Measurements from ENCODE around the gene BTBD19. TPM values are rescaled to one million over a fixed set of nuclear protein-coding genes. Genes with fewer than 3 reads are reported as not detected.
A peak's percentile ranks its signal among the peaks of the same experiment; 100 is the strongest.

The BTBD19 gene
- total RNA-seq, 1 experiment from 2014 or later: 0.75 TPM

DNA sequence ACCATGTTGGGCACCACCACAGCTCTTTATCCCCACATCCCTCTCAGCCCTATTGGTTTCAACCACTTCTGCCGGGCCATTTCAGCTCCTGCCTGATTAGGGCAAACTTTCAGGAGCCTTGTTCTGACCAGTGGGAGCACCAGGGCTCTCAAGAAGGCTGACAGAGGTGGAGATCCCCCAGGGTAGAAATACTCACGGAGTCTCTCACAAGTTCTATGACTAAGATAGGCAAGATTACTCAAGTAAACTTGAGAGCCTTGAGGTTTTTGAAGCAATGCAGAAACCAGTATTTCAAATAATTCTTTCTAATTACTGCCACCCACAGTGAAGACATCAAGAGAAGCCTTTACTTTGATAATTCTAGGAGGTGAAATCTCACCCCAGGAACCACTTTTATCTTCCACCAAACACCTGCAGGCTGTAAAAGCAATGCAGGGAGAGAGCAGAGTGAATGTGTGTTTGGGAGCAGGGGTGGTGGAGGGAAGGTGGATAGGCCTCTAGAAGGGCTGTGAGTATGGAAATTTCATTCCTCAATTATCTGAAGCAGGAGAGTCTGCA is 41.3 kb downstream of the BTBD19 start:
- no peaks in the 10 kb centered on the region for H3K4me1 ChIP-seq (ENCODE audit: low read length)
- H3K36me3 ChIP-seq (ENCODE audit: insufficient read depth, low read length): no peaks in the 10 kb centered on the region
- no peak for DNase-seq
- no peak overlapping the region for H3K4me3 ChIP-seq (ENCODE audit: low read length)
- no peaks in the 10 kb centered on the region for H3K27me3 ChIP-seq (ENCODE audit: low read length)
- no peak overlapping the region for H3K27ac ChIP-seq (ENCODE audit: low read length)
- no peaks in the 10 kb centered on the region for H3K9me3 ChIP-seq (ENCODE audit: low read length)
- no peaks in the 10 kb centered on the region for H3K9me2 ChIP-seq (replicated peaks; ENCODE audit: insufficient read depth, low read length)
- H4K20me1 ChIP-seq (ENCODE audit: insufficient read depth, low read depth, low read length): no peaks in the 10 kb centered on the region
- no peak overlapping the region for H3K9ac ChIP-seq (ENCODE audit: low read length)
- H3K79me2 ChIP-seq (ENCODE audit: low read length): no peaks in the 10 kb centered on the region
- no peak overlapping the region for H2AFZ ChIP-seq (ENCODE audit: low read length)
- H3K4me2 ChIP-seq (ENCODE audit: low read depth, low read length, poor library complexity, severe bottlenecking): no peak overlapping the region

DNA sequence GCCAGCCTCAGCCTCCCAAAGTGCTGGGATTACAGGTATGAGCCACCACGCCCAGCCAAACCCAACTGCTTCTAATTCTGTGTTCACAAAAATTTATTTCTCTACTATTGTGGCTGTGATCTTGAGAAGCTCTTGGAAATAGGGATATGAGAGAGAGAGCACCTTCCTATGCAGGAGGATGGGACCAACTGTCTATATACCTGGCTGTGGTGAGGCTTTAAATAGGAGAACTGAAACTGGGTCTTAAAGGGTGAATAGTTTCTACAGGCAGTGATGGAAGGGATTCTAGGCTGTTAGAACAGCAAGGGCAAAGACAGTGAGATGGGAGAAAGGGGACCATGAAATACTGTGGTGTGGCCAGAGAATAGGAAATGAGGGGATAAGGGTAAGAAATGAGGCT is 43.0 kb downstream of the BTBD19 start:
- no peaks in the 10 kb centered on the region for H3K9me2 ChIP-seq (replicated peaks; ENCODE audit: insufficient read depth, low read length)
- no peaks in the 10 kb centered on the region for H3K36me3 ChIP-seq (ENCODE audit: insufficient read depth, low read length)
- no peak overlapping the region for H3K9ac ChIP-seq (ENCODE audit: low read length)
- H3K4me2 ChIP-seq (ENCODE audit: low read depth, low read length, poor library complexity, severe bottlenecking): no peak overlapping the region
- no peak overlapping the region for H3K4me3 ChIP-seq (ENCODE audit: low read length)
- H3K79me2 ChIP-seq (ENCODE audit: low read length): no peaks in the 10 kb centered on the region
- no peak for DNase-seq
- H3K4me1 ChIP-seq (ENCODE audit: low read length): no peaks in the 10 kb centered on the region
- H3K27ac ChIP-seq (ENCODE audit: low read length): no peak overlapping the region
- no peaks in the 10 kb centered on the region for H4K20me1 ChIP-seq (ENCODE audit: insufficient read depth, low read depth, low read length)
- no peaks in the 10 kb centered on the region for H3K27me3 ChIP-seq (ENCODE audit: low read length)
- H2AFZ ChIP-seq (ENCODE audit: low read length): no peak overlapping the region
- H3K9me3 ChIP-seq (ENCODE audit: low read length): no peaks in the 10 kb centered on the region

DNA sequence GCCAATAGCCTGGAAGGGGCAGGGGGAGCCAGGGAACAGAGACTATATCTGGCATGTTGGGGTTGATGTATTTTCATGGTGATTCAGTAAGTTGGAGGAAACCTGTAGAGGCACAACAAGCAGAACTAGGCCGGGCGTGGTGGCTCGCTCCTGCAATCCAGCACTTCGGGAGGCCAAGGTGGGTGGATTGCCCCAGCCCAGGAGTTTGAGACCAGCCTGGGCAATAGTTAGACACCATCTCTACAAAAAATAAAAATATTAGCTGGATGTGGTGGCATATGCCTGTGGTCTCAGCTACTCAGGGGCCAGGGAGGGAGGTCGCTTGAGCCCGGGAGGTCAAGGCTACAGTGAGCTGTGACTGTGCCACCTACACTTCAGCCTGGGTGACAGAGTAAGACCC is 44.9 kb downstream of the BTBD19 start:
- Histone ChIP-seq H3K36me3 (ENCODE audit: insufficient read depth, low read length) (no peaks in the 10 kb centered on the region), H3K27me3 (ENCODE audit: low read length) (no peaks in the 10 kb centered on the region), H4K20me1 (ENCODE audit: insufficient read depth, low read depth, low read length) (no peaks in the 10 kb centered on the region), H3K79me2 (ENCODE audit: low read length) (no peaks in the 10 kb centered on the region), H3K27ac (ENCODE audit: low read length) (no peak overlapping the region), H3K4me2 (ENCODE audit: low read depth, low read length, poor library complexity, severe bottlenecking) (no peak overlapping the region), H3K9me2 (replicated peaks; ENCODE audit: insufficient read depth, low read length) (no peaks in the 10 kb centered on the region), H3K9ac (ENCODE audit: low read length) (no peak overlapping the region), H2AFZ (ENCODE audit: low read length) (no peak overlapping the region), H3K9me3 (ENCODE audit: low read length) (no peaks in the 10 kb centered on the region), H3K4me1 (ENCODE audit: low read length) (no peaks in the 10 kb centered on the region), H3K4me3 (ENCODE audit: low read length) (no peak overlapping the region)
- DNase-seq: no peak

DNA sequence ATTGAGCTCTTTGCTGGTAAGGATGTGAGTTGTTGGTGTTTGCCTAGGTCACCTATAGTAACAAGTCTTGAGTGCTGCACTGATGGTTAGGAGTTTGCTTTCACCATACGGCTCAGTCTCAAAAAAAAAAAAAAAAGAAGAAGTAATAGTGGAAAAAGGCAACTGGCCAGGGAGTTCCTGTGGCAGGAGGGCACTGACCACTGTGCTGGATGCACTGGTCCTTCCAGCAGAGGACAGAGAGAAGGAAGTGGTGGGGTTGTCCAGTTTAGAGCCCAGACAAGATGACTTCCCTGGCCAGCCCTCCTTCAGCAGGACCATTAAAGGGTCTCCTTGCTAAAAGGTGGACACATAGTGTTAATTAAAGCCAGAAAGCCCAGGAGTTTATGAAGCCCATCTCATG is 46.6 kb downstream of the BTBD19 start:
- H3K4me1 ChIP-seq (ENCODE audit: low read length): peaks cover under 1% of the 10 kb centered on the region
- H3K4me3 ChIP-seq (ENCODE audit: low read length): no peak overlapping the region
- no peaks in the 10 kb centered on the region for H3K79me2 ChIP-seq (ENCODE audit: low read length)
- H4K20me1 ChIP-seq (ENCODE audit: insufficient read depth, low read depth, low read length): no peaks in the 10 kb centered on the region
- no peak overlapping the region for H3K9ac ChIP-seq (ENCODE audit: low read length)
- H3K4me2 ChIP-seq (ENCODE audit: low read depth, low read length, poor library complexity, severe bottlenecking): no peak overlapping the region
- no peaks in the 10 kb centered on the region for H3K9me3 ChIP-seq (ENCODE audit: low read length)
- H3K36me3 ChIP-seq (ENCODE audit: insufficient read depth, low read length): no peaks in the 10 kb centered on the region
- no peaks in the 10 kb centered on the region for H3K27me3 ChIP-seq (ENCODE audit: low read length)
- H2AFZ ChIP-seq (ENCODE audit: low read length): no peak overlapping the region
- H3K27ac ChIP-seq (ENCODE audit: low read length): no peak overlapping the region
- no peaks in the 10 kb centered on the region for H3K9me2 ChIP-seq (replicated peaks; ENCODE audit: insufficient read depth, low read length)
- DNase-seq: no peak

DNA sequence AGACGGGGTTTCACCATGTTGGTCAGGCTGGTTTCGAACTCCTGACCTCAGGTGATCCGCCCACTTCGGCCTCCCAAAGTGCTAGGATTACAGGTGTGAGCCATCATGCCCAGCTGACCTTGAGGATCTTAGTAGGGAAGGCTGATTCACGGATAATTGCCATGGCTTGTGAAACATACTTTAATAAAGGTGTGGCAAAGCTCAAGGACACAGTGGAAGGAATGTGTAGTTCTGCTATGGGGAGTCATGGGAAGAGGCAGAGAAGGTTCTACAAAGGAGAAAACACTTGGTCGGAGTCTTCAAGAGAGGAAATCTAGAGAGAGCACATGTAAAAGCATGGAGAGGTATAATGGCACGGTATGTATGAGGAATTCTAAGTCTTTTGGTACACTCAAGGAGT is 47.4 kb downstream of the BTBD19 start:
- no peak overlapping the region for H3K4me2 ChIP-seq (ENCODE audit: low read depth, low read length, poor library complexity, severe bottlenecking)
- no peaks in the 10 kb centered on the region for H3K79me2 ChIP-seq (ENCODE audit: low read length)
- no peak for DNase-seq
- no peak overlapping the region for H3K9ac ChIP-seq (ENCODE audit: low read length)
- no peaks in the 10 kb centered on the region for H3K9me2 ChIP-seq (replicated peaks; ENCODE audit: insufficient read depth, low read length)
- no peaks in the 10 kb centered on the region for H3K36me3 ChIP-seq (ENCODE audit: insufficient read depth, low read length)
- H3K27ac ChIP-seq (ENCODE audit: low read length): no peak overlapping the region
- H2AFZ ChIP-seq (ENCODE audit: low read length): no peak overlapping the region
- H3K4me3 ChIP-seq (ENCODE audit: low read length): no peak overlapping the region
- no peaks in the 10 kb centered on the region for H3K9me3 ChIP-seq (ENCODE audit: low read length)
- H4K20me1 ChIP-seq (ENCODE audit: insufficient read depth, low read depth, low read length): no peaks in the 10 kb centered on the region
- H3K27me3 ChIP-seq (ENCODE audit: low read length): no peaks in the 10 kb centered on the region
- peaks cover 8% of the 10 kb centered on the region for H3K4me1 ChIP-seq (ENCODE audit: low read length)

DNA sequence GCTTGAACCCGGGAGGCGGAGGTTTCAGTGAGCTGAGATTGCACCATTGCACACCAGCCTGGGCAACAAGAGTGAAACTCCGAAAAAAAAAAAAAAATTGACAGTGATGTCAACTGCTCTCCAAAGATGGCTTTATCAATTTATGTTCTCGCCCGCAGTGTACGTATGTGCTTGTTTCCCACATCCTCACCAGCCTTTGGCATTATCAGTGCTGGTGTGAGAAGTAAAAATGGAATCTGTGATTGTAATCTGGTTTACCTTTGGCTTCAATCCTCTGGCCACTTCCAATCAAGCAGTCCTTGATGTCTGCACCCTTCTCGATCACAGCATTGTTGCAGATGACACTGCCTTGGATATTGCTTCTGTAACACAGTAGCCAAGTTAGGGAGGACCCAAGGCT is 49.1 kb downstream of the BTBD19 start:
- no peak overlapping the region for H2AFZ ChIP-seq (ENCODE audit: low read length)
- no peaks in the 10 kb centered on the region for H3K27me3 ChIP-seq (ENCODE audit: low read length)
- H4K20me1 ChIP-seq (ENCODE audit: insufficient read depth, low read depth, low read length): no peaks in the 10 kb centered on the region
- H3K36me3 ChIP-seq (ENCODE audit: insufficient read depth, low read length): no peaks in the 10 kb centered on the region
- H3K79me2 ChIP-seq (ENCODE audit: low read length): no peaks in the 10 kb centered on the region
- peaks cover 16% of the 10 kb centered on the region for H3K4me1 ChIP-seq (ENCODE audit: low read length)
- no peaks in the 10 kb centered on the region for H3K9me3 ChIP-seq (ENCODE audit: low read length)
- no peak overlapping the region for H3K27ac ChIP-seq (ENCODE audit: low read length)
- no peak overlapping the region for H3K4me2 ChIP-seq (ENCODE audit: low read depth, low read length, poor library complexity, severe bottlenecking)
- no peak for DNase-seq
- no peak overlapping the region for H3K4me3 ChIP-seq (ENCODE audit: low read length)
- no peak overlapping the region for H3K9ac ChIP-seq (ENCODE audit: low read length)
- H3K9me2 ChIP-seq (replicated peaks; ENCODE audit: insufficient read depth, low read length): no peaks in the 10 kb centered on the region

DNA sequence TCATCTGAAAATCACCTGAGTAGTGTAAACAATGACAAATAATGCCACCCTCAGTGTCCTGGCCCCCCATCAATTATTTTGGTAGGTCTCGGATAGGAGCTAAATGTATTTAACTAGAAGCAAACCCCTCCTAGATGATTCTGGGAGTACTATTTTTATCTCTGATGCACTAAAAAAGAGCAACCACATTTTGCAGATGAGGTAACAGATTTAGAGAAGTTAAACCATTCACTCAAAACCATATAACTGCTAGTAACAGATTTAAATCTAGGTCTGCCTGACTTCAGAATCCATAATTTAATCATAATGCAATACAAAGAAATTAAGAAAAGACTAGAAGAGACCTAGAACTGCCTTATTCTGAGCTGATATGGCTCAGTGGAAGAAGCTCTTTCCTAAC is 52.0 kb downstream of the BTBD19 start:
- Histone ChIP-seq H2AFZ (ENCODE audit: low read length) (no peak overlapping the region), H3K4me2 (ENCODE audit: low read depth, low read length, poor library complexity, severe bottlenecking) (peak overlapping the region; percentile 22), H3K4me3 (ENCODE audit: low read length) (no peak overlapping the region), H3K9me3 (ENCODE audit: low read length) (no peaks in the 10 kb centered on the region), H3K27me3 (ENCODE audit: low read length) (no peaks in the 10 kb centered on the region), H3K79me2 (ENCODE audit: low read length) (no peaks in the 10 kb centered on the region), H3K9ac (ENCODE audit: low read length) (no peak overlapping the region), H3K4me1 (ENCODE audit: low read length) (peaks cover 16% of the 10 kb centered on the region), H3K9me2 (replicated peaks; ENCODE audit: insufficient read depth, low read length) (no peaks in the 10 kb centered on the region), H4K20me1 (ENCODE audit: insufficient read depth, low read depth, low read length) (no peaks in the 10 kb centered on the region), H3K27ac (ENCODE audit: low read length) (peak overlapping the region; percentile 36), H3K36me3 (ENCODE audit: insufficient read depth, low read length) (peaks cover 4% of the 10 kb centered on the region; the same call in 1 of the 2 replicates)
- DNase-seq: no peak

DNA sequence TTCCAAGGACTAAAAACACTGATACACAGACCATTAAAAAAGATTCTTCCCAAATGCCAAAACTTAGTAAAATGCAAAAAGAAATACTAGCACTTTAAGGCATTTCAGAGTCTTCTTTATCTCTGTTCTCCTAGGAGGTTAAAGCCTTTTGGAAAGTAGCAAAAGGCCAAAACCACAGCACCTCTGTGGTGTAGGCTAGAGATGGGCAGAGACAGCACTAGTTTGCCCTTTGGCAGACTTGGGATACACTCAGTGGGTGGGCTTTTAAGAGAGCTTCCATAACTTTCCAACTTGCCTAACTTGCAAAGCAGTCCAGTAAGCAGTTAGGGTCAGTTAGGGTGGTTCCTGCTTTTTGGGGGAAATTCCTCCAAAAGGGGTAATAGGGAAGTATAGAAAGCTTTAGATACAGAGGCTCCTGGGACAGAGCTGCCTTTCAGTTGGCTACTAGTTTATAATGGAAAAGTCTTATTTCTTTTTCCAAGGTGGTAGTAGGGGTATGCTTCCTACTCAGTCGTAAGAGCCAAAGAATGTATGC is 52.6 kb downstream of the BTBD19 start:
- H3K9ac ChIP-seq (ENCODE audit: low read length): no peak overlapping the region
- H3K4me3 ChIP-seq (ENCODE audit: low read length): no peak overlapping the region
- H3K4me1 ChIP-seq (ENCODE audit: low read length): peaks cover 16% of the 10 kb centered on the region
- H3K9me3 ChIP-seq (ENCODE audit: low read length): no peaks in the 10 kb centered on the region
- H3K79me2 ChIP-seq (ENCODE audit: low read length): no peaks in the 10 kb centered on the region
- no peaks in the 10 kb centered on the region for H4K20me1 ChIP-seq (ENCODE audit: insufficient read depth, low read depth, low read length)
- DNase-seq: no peak
- no peaks in the 10 kb centered on the region for H3K27me3 ChIP-seq (ENCODE audit: low read length)
- H3K9me2 ChIP-seq (replicated peaks; ENCODE audit: insufficient read depth, low read length): no peaks in the 10 kb centered on the region
- no peak overlapping the region for H2AFZ ChIP-seq (ENCODE audit: low read length)
- H3K4me2 ChIP-seq (ENCODE audit: low read depth, low read length, poor library complexity, severe bottlenecking): peak overlapping the region; percentile 22
- peak overlapping the region; percentile 36 for H3K27ac ChIP-seq (ENCODE audit: low read length)
- peaks cover 4% of the 10 kb centered on the region; the same call in 1 of the 2 replicates for H3K36me3 ChIP-seq (ENCODE audit: insufficient read depth, low read length)

Data from Karpas-422 (cell line).